Hematopoietic multipotent progenitor cell treated with erythropoietin and hydrocortisone succinate and interleukin-3 and kit ligand, for 4 days (in vitro differentiated cells): ENCODE measurements around the gene LRIT1.

ENCODE experiments used
- DNase-seq: peaks from one replicate; pipeline ENCODE4 v3.0.0-alpha.2; 2015

The LRIT1 gene

GRCh38 chr10:84185526-84186175, 55.7 kb downstream of the LRIT1 start:
- no peak for DNase-seq

GRCh38 chr10:84184517-84184916, 56.8 kb downstream of the LRIT1 start:
- DNase-seq = no peak

GRCh38 chr10:84181631-84182030, 59.7 kb downstream of the LRIT1 start:
- no peak for DNase-seq
